ENCODE measurements around the gene GNPDA1. TPM values are rescaled to one million over a fixed set of nuclear protein-coding genes. Genes with fewer than 3 reads are reported as not detected.

Gene GNPDA1
- total and polyA plus RNA-seq, 5 donors: 12.1 to 22.5 (median 19.0) TPM

GRCh38 chr5:141994511-141995136, 18.2 kb downstream of the GNPDA1 start:
- no peak for DNase-seq
- Histone ChIP-seq H3K4me3 (ENCODE audit: low read length) (no peak overlapping the region), H3K9me3 (ENCODE audit: control insufficient read depth, low read length) (no peaks in the 10 kb centered on the region), H3K27me3 (ENCODE audit: control insufficient read depth, insufficient read depth) (no peaks in the 10 kb centered on the region), H3K4me1 (ENCODE audit: control insufficient read depth, insufficient read depth, low read length) (no peaks in the 10 kb centered on the region), H3K27ac (ENCODE audit: low read length) (no peak overlapping the region)
- ATAC-seq: peak in 1 of 2 donors; percentile 25
- WGBS: 53% methylated on average over 4 of the region's 4 CpGs
- intact Hi-C loops (cut with DNase I): loop anchor here in 3 of 4 donors (5.0 kb wide), 2 partner anchors 148 to 153 kb away; no protein-coding TSS in a partner anchor

GRCh38 chr5:141992349-141992963, 20.4 kb downstream of the GNPDA1 start:
- DNase-seq: peak; percentile 72 to 84 (median 73)
- no peak overlapping the region for H3K4me3 ChIP-seq (ENCODE audit: low read length)
- H3K27ac ChIP-seq (ENCODE audit: low read length): no peak overlapping the region
- H3K27me3 ChIP-seq (ENCODE audit: control insufficient read depth, insufficient read depth): no peaks in the 10 kb centered on the region
- peak; percentile 69 to 79 for ATAC-seq
- 7% methylated on average over 2 of the region's 2 CpGs for WGBS
- no peaks in the 10 kb centered on the region for H3K9me3 ChIP-seq (ENCODE audit: control insufficient read depth, low read length)
- intact Hi-C loops (cut with DNase I): loop anchor here in 3 of 4 donors (5.0 kb wide), 2 partner anchors 150 to 155 kb away; no protein-coding TSS in a partner anchor
- H3K4me1 ChIP-seq (ENCODE audit: control insufficient read depth, insufficient read depth, low read length): no peaks in the 10 kb centered on the region

- H3K27me3 ChIP-seq (ENCODE audit: control insufficient read depth, insufficient read depth): no peaks in the 10 kb centered on the region
- H3K27ac ChIP-seq (ENCODE audit: low read length): no peak overlapping the region
- no peak for ATAC-seq
- intact Hi-C loops (cut with DNase I): loop anchor here in 3 of 4 donors (5.0 kb wide), 2 partner anchors 153 to 158 kb away; no protein-coding TSS in a partner anchor
- no peak for DNase-seq
- 0% methylated on average over 1 of the region's 1 CpG for WGBS
- no peaks in the 10 kb centered on the region for H3K9me3 ChIP-seq (ENCODE audit: control insufficient read depth, low read length)
- no peak overlapping the region for H3K4me3 ChIP-seq (ENCODE audit: low read length)
- H3K4me1 ChIP-seq (ENCODE audit: control insufficient read depth, insufficient read depth, low read length): no peaks in the 10 kb centered on the region
Observed at GRCh38 chr5:141989720-141990119, 23.1 kb downstream of the GNPDA1 start.

- H3K4me3 ChIP-seq (ENCODE audit: low read length): no peak overlapping the region
Observed at GRCh38 chr5:141986072-141986471, 26.8 kb downstream of the GNPDA1 start.

GRCh38 chr5:141982626-141983025, 30.2 kb downstream of the GNPDA1 start:
- Histone ChIP-seq H3K4me3 (ENCODE audit: low read length) (no peak overlapping the region), H3K27ac (ENCODE audit: low read length) (no peak overlapping the region), H3K4me1 (ENCODE audit: control insufficient read depth, insufficient read depth, low read length) (no peaks in the 10 kb centered on the region), H3K27me3 (ENCODE audit: control insufficient read depth, insufficient read depth) (no peaks in the 10 kb centered on the region), H3K9me3 (ENCODE audit: control insufficient read depth, low read length) (no peaks in the 10 kb centered on the region)
- ATAC-seq (no peak), DNase-seq (no peak)
- WGBS: 48% methylated on average over 2 of the region's 2 CpGs
- intact Hi-C loops (cut with DNase I): no loop called here

More at GRCh38 chr5:141986072-141986471, 26.8 kb downstream of the GNPDA1 start:
- intact Hi-C loops (cut with DNase I): no loop called here
- Histone ChIP-seq H3K4me1 (ENCODE audit: control insufficient read depth, insufficient read depth, low read length) (no peaks in the 10 kb centered on the region), H3K9me3 (ENCODE audit: control insufficient read depth, low read length) (no peaks in the 10 kb centered on the region), H3K27ac (ENCODE audit: low read length) (no peak overlapping the region), H3K27me3 (ENCODE audit: control insufficient read depth, insufficient read depth) (no peaks in the 10 kb centered on the region)
- ATAC-seq (no peak), DNase-seq (no peak)

GRCh38 chr5:141978389-141978788, 34.4 kb downstream of the GNPDA1 start:
- no peaks in the 10 kb centered on the region for H3K9me3 ChIP-seq (ENCODE audit: control insufficient read depth, low read length)
- no peak overlapping the region for H3K4me3 ChIP-seq (ENCODE audit: low read length)
- H3K4me1 ChIP-seq (ENCODE audit: control insufficient read depth, insufficient read depth, low read length): no peaks in the 10 kb centered on the region
- ATAC-seq (no peak), DNase-seq (no peak)
- no peaks in the 10 kb centered on the region for H3K27me3 ChIP-seq (ENCODE audit: control insufficient read depth, insufficient read depth)
- intact Hi-C loops (cut with DNase I): no loop called here
- H3K27ac ChIP-seq (ENCODE audit: low read length): no peak overlapping the region

- no peaks in the 10 kb centered on the region for H3K4me1 ChIP-seq (ENCODE audit: control insufficient read depth, insufficient read depth, low read length)
- WGBS: 95% methylated on average over 6 of the region's 6 CpGs
- H3K27ac ChIP-seq (ENCODE audit: low read length): no peak overlapping the region
- DNase-seq: no peak
- no peaks in the 10 kb centered on the region for H3K9me3 ChIP-seq (ENCODE audit: control insufficient read depth, low read length)
- no peak overlapping the region for H3K4me3 ChIP-seq (ENCODE audit: low read length)
- intact Hi-C loops (cut with DNase I): no loop called here
- no peak for ATAC-seq
- no peaks in the 10 kb centered on the region for H3K27me3 ChIP-seq (ENCODE audit: control insufficient read depth, insufficient read depth)
Observed at GRCh38 chr5:141976176-141976575, 36.7 kb downstream of the GNPDA1 start.

GRCh38 chr5:141973871-141974595, 38.8 kb downstream of the GNPDA1 start:
- Histone ChIP-seq H3K27ac (ENCODE audit: low read length) (no peak overlapping the region), H3K9me3 (ENCODE audit: control insufficient read depth, low read length) (no peaks in the 10 kb centered on the region), H3K4me1 (ENCODE audit: control insufficient read depth, insufficient read depth, low read length) (no peaks in the 10 kb centered on the region), H3K27me3 (ENCODE audit: control insufficient read depth, insufficient read depth) (no peaks in the 10 kb centered on the region), H3K4me3 (ENCODE audit: low read length) (no peak overlapping the region)
- ATAC-seq (no peak), DNase-seq (no peak)
- intact Hi-C loops (cut with DNase I): no loop called here
- WGBS: 75% methylated on average over 1 of the region's 1 CpG

GRCh38 chr5:141969783-141970771, 42.8 kb downstream of the GNPDA1 start:
- Histone ChIP-seq H3K4me1 (ENCODE audit: control insufficient read depth, insufficient read depth, low read length) (no peaks in the 10 kb centered on the region), H3K27me3 (ENCODE audit: control insufficient read depth, insufficient read depth) (no peaks in the 10 kb centered on the region), H3K27ac (ENCODE audit: low read length) (peak overlapping the region; percentile 89), H3K9me3 (ENCODE audit: control insufficient read depth, low read length) (no peaks in the 10 kb centered on the region), H3K4me3 (ENCODE audit: low read length) (peak overlapping the region; percentile 64)
- 73% methylated on average over 2 of the region's 2 CpGs for WGBS
- intact Hi-C loops (cut with DNase I): no loop called here
- DNase-seq: no peak
- no peak for ATAC-seq

GRCh38 chr5:141968914-141969608, 43.8 kb downstream of the GNPDA1 start, which contains the start of gene RNF14:
Gene RNF14 (plus strand): TSS chr5:141969105. CDS start chr5:141973589, 4,484 bp downstream.
- no peaks in the 10 kb centered on the region for H3K9me3 ChIP-seq (ENCODE audit: control insufficient read depth, low read length)
- peak; percentile 99 for ATAC-seq
- H3K27ac ChIP-seq (ENCODE audit: low read length): peak within 1 kb of the TSS; percentile 89
- peak within 1 kb of the TSS; percentile 64 for H3K4me3 ChIP-seq (ENCODE audit: low read length)
- H3K4me1 ChIP-seq (ENCODE audit: control insufficient read depth, insufficient read depth, low read length): no peaks in the 10 kb centered on the region
- peak; percentile 96 to 98 (median 98) for DNase-seq
- no peaks in the 10 kb centered on the region for H3K27me3 ChIP-seq (ENCODE audit: control insufficient read depth, insufficient read depth)
- WGBS: under 1% methylated on average over 63 of the region's 63 CpGs
- intact Hi-C loops (cut with DNase I): no loop called here
